Activated CD8-positive, alpha-beta memory T cell treated with anti-CD3 and anti-CD28 coated beads for 36 hours (primary cell): Measurements from ENCODE around the gene BBS10. TPM values are rescaled to one million over a fixed set of nuclear protein-coding genes. Genes with fewer than 3 reads are reported as not detected.
"Not testable (repeated sequence)": the region's sequence is repeated elsewhere in the genome, so short reads cannot be mapped to it uniquely, and the experiment has no call there.

Experiments
- CTCF ChIA-PET: fragments of 350-600 bp; sonication (Branson Sonifier 250); formaldehyde crosslinking; loops from one replicate; lab custom pipeline; 2021; ENCODE audit warnings: antibody characterized with exemption; lab: Charles Lee
- POLR2A ChIA-PET: fragments of 350-600 bp; sonication (Branson Sonifier 250); formaldehyde crosslinking; loops from one replicate; lab custom pipeline; 2021; ENCODE audit warnings: antibody characterized with exemption; lab: Charles Lee
- total RNA-seq, 2 experiments: library from RNA; stranded (reverse); gene quantifications; one replicate each; pipeline ENCODE4 v1.2.3, GENCODE V29; 2021

BBS10 gene
- 1 to 10 TPM; 4.3 to 4.4 TPM for total RNA-seq

- POLR2A ChIA-PET, result interaction anchor here (0.6 to 2.2 kb wide), 4 partner anchors 189 to 1934 kb away, joined by 3 to 6 read pairs (median 5); partner anchors contain the start of gene NAP1L1
- CTCF ChIA-PET, result interaction anchor here (0.6 to 2.3 kb wide), 9 partner anchors 26 to 868 kb away, joined by 3 to 4 read pairs (median 3); partner anchors contain the start of gene GLIPR1
These were observed at the start of gene BBS10 for GRCh38 chr12:76348079-76348901. Gene BBS10 (minus strand): TSS chr12:76348415. CDS start chr12:76348358, 57 bp downstream.

GRCh38 chr12:76391461-76391860 lies 43.2 kb upstream of the BBS10 start:
- POLR2A ChIA-PET, result no interaction called here
- CTCF ChIA-PET, result no interaction called here

GRCh38 chr12:76387614-76388013 lies 39.4 kb upstream of the BBS10 start:
- CTCF ChIA-PET, result no interaction called here

DNA sequence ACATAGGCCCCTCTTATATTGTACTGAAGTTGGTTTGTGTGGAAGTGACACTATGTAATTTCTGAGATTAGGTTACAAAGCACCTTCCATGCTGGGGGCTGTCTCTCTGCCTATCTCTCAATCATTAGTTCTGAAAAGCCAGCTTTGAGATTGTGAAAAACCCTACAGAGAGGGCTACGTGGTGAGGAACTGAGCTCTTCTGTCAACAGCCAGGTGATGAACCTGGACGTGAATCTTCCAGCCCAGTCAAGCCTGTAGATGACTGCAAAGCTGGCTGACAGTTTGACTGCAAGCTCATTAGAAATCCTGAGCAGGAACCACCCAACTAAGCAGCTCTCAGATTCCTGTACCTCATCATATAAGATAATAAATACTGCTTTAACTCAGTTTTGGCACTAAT lies 36.3 kb upstream of the BBS10 start:
- CTCF ChIA-PET, result no interaction called here
- POLR2A ChIA-PET, result no interaction called here

More at GRCh38 chr12:76387614-76388013, 39.4 kb upstream of the BBS10 start:
- POLR2A ChIA-PET, result interaction anchor here (0.6 kb wide), 1 partner anchor 375 kb away, joined by 6 read pairs; no protein-coding TSS in a partner anchor

DNA sequence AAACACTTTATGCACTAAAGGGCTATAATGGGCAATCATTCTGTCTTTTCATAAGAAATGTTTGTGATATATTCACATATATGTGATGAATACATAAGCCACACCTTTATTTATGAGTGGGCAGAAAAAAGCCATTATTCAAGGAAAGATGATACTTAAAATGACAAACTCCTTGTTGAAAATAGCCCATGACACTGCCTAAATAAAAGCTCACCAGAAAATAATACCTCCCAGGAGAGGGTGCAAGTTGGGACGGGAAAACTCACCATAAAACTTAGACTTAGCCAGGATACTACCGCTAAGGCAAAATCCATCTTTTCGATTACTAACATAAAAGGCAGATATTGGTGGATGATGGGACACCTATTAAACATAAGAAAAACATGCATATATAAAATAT lies 35.8 kb upstream of the BBS10 start:
- POLR2A ChIA-PET, result no interaction called here
- CTCF ChIA-PET, result no interaction called here

DNA sequence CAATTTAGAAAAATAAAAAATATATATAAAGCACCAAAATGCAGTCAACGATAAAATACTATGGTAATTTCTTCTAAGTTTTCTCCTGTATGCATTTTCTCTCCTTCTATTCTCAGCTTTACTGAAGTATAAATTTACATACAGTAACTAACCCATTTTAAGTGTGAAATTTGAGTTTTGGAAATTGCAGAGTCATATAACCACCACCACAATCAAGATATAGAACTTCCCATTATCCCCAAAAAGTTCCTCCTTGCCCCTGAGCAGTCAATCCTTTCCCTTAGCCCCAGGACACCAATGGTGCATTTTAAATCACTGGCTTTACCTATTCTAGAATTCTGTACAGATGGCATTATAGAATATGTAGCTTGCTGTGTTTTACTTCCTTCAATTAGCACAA lies 31.0 kb upstream of the BBS10 start:
- POLR2A ChIA-PET, result interaction anchor here (0.6 kb wide), 1 partner anchor 405 kb away, joined by 11 read pairs; no protein-coding TSS in a partner anchor
- CTCF ChIA-PET, result no interaction called here

DNA sequence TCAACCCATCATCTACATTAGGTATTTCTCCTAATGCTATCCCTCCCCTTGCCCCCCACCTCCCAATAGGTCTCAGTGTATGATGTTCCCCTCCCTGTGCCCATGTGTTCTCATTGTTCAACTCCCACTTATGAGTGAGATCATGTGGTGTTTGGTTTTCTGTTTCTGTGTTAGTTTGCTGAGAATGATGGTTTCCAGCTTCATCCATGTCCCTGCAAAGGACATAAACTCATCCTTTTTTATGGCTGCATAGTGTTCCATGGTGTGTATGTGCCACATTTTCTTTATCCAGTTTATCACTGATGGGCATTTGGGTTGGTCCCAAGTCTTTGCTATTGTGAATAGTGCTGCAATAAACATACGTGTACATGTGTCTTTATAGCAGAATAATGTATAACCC lies 28.7 kb upstream of the BBS10 start:
- CTCF ChIA-PET, result interaction anchor here (1.1 kb wide), 1 partner anchor 19 kb away, joined by 3 read pairs; no protein-coding TSS in a partner anchor
- POLR2A ChIA-PET, result not testable (repeated sequence)

GRCh38 chr12:76375939-76376338 lies 27.7 kb upstream of the BBS10 start:
- ChIA-PET POLR2A (no interaction called here), CTCF (interaction anchor here (1.1 kb wide), 1 partner anchor 18 kb away, joined by 3 read pairs; no protein-coding TSS in a partner anchor)

DNA sequence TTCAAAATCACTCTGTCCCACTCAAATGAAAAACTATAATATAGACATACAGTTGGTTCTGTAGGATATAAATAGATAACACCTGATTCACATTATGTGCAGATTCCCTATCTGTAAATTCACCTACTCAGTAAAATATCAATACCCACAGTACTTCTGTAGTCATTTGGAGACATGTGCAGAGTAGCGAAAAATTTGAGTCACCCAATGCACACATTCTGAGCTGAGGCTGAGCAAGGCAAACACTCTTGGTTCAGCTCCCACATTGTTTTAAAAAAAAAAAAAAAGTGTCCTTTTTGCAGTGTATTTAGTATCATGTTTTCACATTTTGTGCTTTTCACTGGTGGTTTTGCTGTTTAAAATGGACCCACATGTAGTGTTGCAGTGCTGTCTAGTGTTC lies 27.3 kb upstream of the BBS10 start:
- ChIA-PET CTCF (no interaction called here), POLR2A (no interaction called here)

DNA sequence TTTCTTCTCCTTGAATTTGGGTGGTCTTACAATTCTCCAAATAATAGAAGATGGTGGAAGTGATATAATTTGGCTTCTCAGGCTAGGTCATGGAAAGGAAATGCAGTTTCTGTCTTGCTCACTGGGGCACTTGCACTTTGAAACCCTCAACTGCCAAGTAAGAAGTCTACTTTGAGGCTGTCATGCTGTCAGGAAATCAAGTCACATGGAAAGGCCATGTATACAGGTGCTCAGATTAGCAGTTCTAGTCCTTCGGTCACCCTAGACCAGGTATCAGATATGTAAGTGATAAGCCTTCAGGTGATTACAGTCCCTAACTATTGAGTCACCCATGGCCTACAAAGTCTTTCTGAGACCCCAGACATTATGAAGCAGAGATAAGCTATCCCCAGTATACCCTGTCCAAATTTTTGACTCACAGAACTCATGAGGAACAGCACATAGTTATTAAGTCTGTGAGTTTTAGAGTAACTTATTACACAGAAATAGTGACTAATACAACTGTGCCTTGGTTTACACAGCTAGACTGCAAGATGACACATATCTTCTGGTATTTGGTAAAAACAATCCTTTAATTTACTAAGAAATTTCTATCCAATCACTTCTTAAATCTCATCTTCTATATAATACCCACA lies 26.3 kb upstream of the BBS10 start:
- ChIA-PET CTCF (interaction anchor here (1.0 kb wide), 1 partner anchor 26 kb away, joined by 3 read pairs; the partner anchor contains the start of gene BBS10), POLR2A (no interaction called here)

DNA sequence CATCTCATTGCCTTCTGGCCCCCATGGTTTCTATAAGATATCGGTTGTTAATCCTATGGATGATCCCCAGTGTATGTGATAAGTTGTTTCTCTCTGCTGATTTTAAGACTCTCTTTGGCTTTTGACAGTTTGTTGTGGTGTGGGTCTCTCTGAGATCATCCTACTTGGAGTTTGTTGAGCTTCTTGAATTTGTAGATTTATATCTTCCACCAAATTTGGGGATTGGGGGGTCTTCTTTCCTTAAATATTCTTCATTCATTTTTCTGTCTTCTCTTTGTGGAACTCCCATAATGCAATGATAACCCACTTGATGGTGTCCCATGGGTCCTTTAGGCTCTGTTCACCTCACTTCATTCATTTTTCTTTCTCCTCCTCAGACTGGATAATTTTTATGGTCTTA lies 20.0 kb upstream of the BBS10 start:
- POLR2A ChIA-PET, result no interaction called here
- CTCF ChIA-PET, result no interaction called here

- POLR2A ChIA-PET, result interaction anchor here (0.6 kb wide), 1 partner anchor 78 kb away, joined by 4 read pairs; no protein-coding TSS in a partner anchor
- CTCF ChIA-PET, result no interaction called here
These were observed 17.9 kb upstream of the BBS10 start for GRCh38 chr12:76366163-76366562.

- CTCF ChIA-PET, POLR2A ChIA-PET: not testable (repeated sequence)
These were observed 15.9 kb upstream of the BBS10 start for GRCh38 chr12:76364131-76364530.

- CTCF ChIA-PET, result no interaction called here
- POLR2A ChIA-PET, result no interaction called here
These were observed 12.1 kb upstream of the BBS10 start for GRCh38 chr12:76360316-76360715.

GRCh38 chr12:76356071-76356470 lies 7.9 kb upstream of the BBS10 start:
- CTCF ChIA-PET, result no interaction called here
- POLR2A ChIA-PET, result no interaction called here

DNA sequence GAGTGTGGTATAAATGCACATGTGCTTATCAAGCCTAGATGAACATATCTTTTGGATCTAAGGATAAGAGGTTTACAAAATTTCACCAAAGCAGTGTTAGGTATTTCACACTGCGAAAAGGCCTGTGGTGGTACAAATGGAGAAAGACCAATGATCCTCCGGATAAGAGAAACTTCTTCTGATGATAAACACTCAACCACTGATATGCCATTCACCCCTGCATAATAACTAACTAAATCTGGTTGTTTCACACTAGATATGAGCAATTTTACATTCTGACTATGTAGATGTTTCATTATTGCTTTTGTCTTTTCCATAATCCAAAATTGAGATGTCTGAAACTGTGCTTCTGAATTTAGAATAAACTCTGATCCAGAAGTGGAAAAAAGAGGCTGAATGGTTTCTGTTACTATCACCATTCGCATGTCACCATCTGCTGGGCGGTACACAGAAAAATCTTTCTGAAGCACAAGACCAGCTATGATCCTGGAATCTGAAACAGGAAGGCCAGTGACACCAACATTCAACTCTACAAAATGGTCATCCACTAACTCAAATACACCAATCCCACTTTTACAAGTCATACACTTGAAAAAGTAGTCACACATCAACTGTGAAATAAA lies 1.3 kb downstream of the BBS10 start:
- ChIA-PET CTCF (interaction anchor here (0.9 kb wide), 1 partner anchor 820 kb away, joined by 3 read pairs; no protein-coding TSS in a partner anchor), POLR2A (interaction anchor here (0.6 to 2.2 kb wide), 3 partner anchors 188 to 315 kb away, joined by 3 to 6 read pairs (median 5); partner anchors contain the start of genes NAP1L1 and PHLDA1)

DNA sequence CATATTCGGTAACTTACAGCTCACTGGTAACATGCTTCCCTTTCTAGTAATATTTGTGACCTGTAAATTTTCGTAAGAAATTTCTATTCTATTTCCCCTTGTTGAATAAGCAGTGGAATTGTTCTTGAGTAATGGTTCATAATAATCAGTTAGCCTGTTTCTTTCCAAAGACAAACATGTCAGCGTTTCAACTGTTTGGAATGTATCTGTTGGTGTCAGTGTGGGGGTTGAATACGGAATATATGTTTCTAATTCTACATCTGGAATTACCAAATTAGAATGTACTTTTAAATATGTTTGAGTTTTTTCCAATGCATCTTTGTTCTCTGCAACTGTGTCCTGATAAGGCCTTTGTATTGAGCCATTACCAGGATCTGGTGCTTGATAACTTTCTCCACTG lies 2.0 kb downstream of the BBS10 start:
- ChIA-PET POLR2A (no interaction called here), CTCF (no interaction called here)

- POLR2A ChIA-PET, result no interaction called here
- CTCF ChIA-PET, result no interaction called here
These were observed 2.6 kb downstream of the BBS10 start for GRCh38 chr12:76345569-76345968.

DNA sequence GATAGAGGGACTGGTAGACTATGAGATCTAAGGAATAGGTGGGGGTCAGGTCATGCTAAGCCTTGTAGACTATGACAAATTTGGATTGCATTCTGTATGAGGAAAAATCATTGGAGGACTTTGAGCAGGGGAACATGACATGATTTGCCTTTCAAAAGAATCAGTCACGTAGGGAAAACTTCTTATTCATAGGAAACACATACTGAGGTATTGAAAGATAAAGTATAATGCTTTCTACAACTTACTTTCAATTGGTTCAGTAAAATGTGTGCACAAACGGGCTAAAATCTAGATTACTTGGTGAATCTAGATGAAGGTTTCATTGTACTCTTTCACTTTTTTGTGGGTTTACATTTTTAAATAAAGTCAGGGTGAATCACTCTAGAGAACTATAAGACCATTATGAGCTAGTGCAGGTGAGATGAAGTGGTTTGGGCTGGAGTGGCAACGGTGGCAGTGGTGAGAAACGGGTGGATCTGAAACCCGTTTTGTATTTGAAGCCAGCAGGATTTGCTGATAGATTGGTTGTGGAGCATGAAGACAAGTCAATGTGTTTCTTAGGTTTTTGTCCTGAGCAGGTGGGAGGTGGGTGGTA lies 6.7 kb downstream of the BBS10 start:
- ChIA-PET POLR2A (no interaction called here), CTCF (no interaction called here)
